Uterus (tissue), 4 donors: Measurements from ENCODE around the gene FBXW12. TPM values are rescaled to one million over a fixed set of nuclear protein-coding genes. Genes with fewer than 3 reads are reported as not detected.

Source experiments
- DNase-seq, 2 donors: peaks; one replicate each; pipeline ENCODE4 v3.0.0-alpha.2; 2019 to 2020
- H3K27ac ChIP-seq, 2 donors: fragments of 200-600 bp; sonication (generic); 1 replicate in 1 of 2; 2 replicates in 1 of 2; pipeline ENCODE4 v1.5.1; 2016 to 2018
- H3K27me3 ChIP-seq, 2 donors: fragments of 200-600 bp; sonication (generic); one replicate each; pipeline ENCODE4 v1.5.1; 2018 to 2019; ENCODE audit warnings: control low read depth in 1 of 2
- H3K36me3 ChIP-seq, 2 donors: fragments of 200-600 bp; sonication (generic); one replicate each; pipeline ENCODE4 v1.5.1; 2019; ENCODE audit warnings: control low read depth in 1 of 2
- H3K4me1 ChIP-seq, 2 donors: fragments of 200-600 bp; sonication (generic); one replicate each; pipeline ENCODE4 v1.5.1; 2018 to 2019; ENCODE audit warnings: control low read depth in 1 of 2
- H3K4me3 ChIP-seq, 2 donors: fragments of 200-600 bp; sonication (generic); 1 replicate in 1 of 2; 2 replicates in 1 of 2; pipeline ENCODE4 v1.5.1; 2018 to 2019; ENCODE audit warnings: mild to moderate bottlenecking in 1 of 2
- H3K9me3 ChIP-seq, 2 donors: fragments of 200-600 bp; sonication (generic); one replicate each; pipeline ENCODE4 v1.5.1; 2019; ENCODE audit warnings: control low read depth in 1 of 2
- CTCF ChIP-seq, 4 experiments: fragments of 200-600 bp in 2 of 4; fragments of 450-650 bp in 2 of 4; sonication (generic) in 2 of 4; IDR thresholded peaks; one replicate each; pipeline ENCODE4 v1.5.1; 2016 to 2019; ENCODE audit warnings: antibody characterized with exemption in 4 of 4, mild to moderate bottlenecking in 2 of 4, moderate library complexity in 1 of 4
- POLR2A ChIP-seq, 2 donors: fragments of 450-650 bp; IDR thresholded peaks; one replicate each; pipeline ENCODE4 v1.6.1; 2016; ENCODE audit warnings: antibody characterized with exemption in 2 of 2, mild to moderate bottlenecking in 1 of 2, moderate library complexity in 1 of 2
- intact Hi-C: fragments of 100-400 bp; cut with DNase I; formaldehyde crosslinking; loops from one replicate; pipeline ENCODE4 v1.15.1; 2023; ENCODE audit warnings: low total_unique reads
- total RNA-seq, 4 donors: library from RNA; depleted of rRNA in 3 of 4; stranded (reverse); fragments of >200 nt in 3 of 4; gene quantifications; one replicate each; pipeline versions ENCODE4 v1.1.0 to v1.2.4, GENCODE V29; 2014 to 2023
- donor health status: DM: yes; HTN: yes; CAD: no.

Gene FBXW12
- total RNA-seq, 4 donors from 2014 or later, result 0.37 to 0.55 TPM; not detected in 2

GRCh38 chr3:48372862-48373435 is 930 bp downstream of the FBXW12 start:
- Histone ChIP-seq H3K4me1 (no peaks in the 10 kb centered on the region), H3K4me3 (no peak overlapping the region), H3K27me3 (no peaks in the 10 kb centered on the region), H3K9me3 (no peaks in the 10 kb centered on the region), H3K27ac (no peak overlapping the region), H3K36me3 (no peaks in the 10 kb centered on the region)
- TF ChIP-seq CTCF (IDR thresholded peaks at IDR 0.05), result no peak
- intact Hi-C loops, result no loop called here
- no peak for DNase-seq

GRCh38 chr3:48387634-48388033 is 15.6 kb downstream of the FBXW12 start:
- TF ChIP-seq CTCF (IDR thresholded peaks at IDR 0.05) (no peak), POLR2A (IDR thresholded peaks at IDR 0.05) (no peak)
- Histone ChIP-seq H3K27ac (no peak overlapping the region), H3K4me1 (no peaks in the 10 kb centered on the region), H3K9me3 (no peaks in the 10 kb centered on the region), H3K27me3 (no peaks in the 10 kb centered on the region), H3K36me3 (no peaks in the 10 kb centered on the region), H3K4me3 (no peak overlapping the region)
- no peak for DNase-seq
- intact Hi-C loops, result no loop called here

GRCh38 chr3:48388966-48389365 is 16.9 kb downstream of the FBXW12 start:
- no peaks in the 10 kb centered on the region for H3K4me1 ChIP-seq
- intact Hi-C loops, result no loop called here

GRCh38 chr3:48394391-48394790 is 22.4 kb downstream of the FBXW12 start:
- Histone ChIP-seq H3K27me3 (peaks cover 0 to 3% of the 10 kb centered on the region in 2 donors), H3K4me1 (no peaks in the 10 kb centered on the region), H3K27ac (no peak overlapping the region), H3K9me3 (no peaks in the 10 kb centered on the region), H3K36me3 (no peaks in the 10 kb centered on the region), H3K4me3 (no peak overlapping the region)
- TF ChIP-seq CTCF (IDR thresholded peaks at IDR 0.05), result no peak
- TF ChIP-seq POLR2A (IDR thresholded peaks at IDR 0.05), result no peak
- no peak for DNase-seq
- intact Hi-C loops, result no loop called here

More at GRCh38 chr3:48388966-48389365, 16.9 kb downstream of the FBXW12 start:
- TF ChIP-seq POLR2A (IDR thresholded peaks at IDR 0.05) (no peak), CTCF (IDR thresholded peaks at IDR 0.05) (no peak)
- Histone ChIP-seq H3K36me3 (no peaks in the 10 kb centered on the region), H3K27ac (no peak overlapping the region), H3K27me3 (no peaks in the 10 kb centered on the region), H3K4me3 (no peak overlapping the region), H3K9me3 (no peaks in the 10 kb centered on the region)
- DNase-seq, result no peak

- Histone ChIP-seq H3K4me1 (no peaks in the 10 kb centered on the region), H3K27me3 (peaks cover 0 to 3% of the 10 kb centered on the region in 2 donors), H3K36me3 (no peaks in the 10 kb centered on the region), H3K27ac (no peak overlapping the region), H3K9me3 (no peaks in the 10 kb centered on the region), H3K4me3 (no peak overlapping the region)
- DNase-seq, result no peak
- intact Hi-C loops, result loop anchor here (5.0 kb wide), 1 partner anchor 42 kb away; no protein-coding TSS in a partner anchor
- TF ChIP-seq CTCF (IDR thresholded peaks at IDR 0.05), result no peak
- no peak for TF ChIP-seq POLR2A (IDR thresholded peaks at IDR 0.05)
Observed at GRCh38 chr3:48395714-48396113, 23.7 kb downstream of the FBXW12 start.
